ENCODE data around the gene MAMDC2.

The MAMDC2 gene

DNA sequence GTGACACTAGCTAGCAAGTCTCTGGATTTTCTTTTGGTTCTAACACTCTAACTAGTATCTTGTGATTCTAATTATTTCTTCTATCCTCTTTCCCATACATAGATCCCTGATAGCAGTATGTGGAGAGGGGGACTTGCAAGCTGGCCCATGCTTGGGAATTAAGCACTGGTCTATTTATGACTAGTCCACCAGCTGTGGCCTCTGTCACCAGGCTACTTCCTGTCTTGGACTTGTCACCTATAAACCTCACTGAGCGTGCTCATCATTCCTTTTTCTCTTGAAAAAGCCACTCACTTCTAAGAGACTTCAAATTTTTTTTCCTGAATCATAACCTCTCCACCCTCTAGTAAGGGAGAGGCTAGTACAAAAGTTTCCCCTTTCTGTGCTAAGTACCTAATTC is 32.3 kb upstream of the MAMDC2 start:
- H3K4me3 ChIP-seq (replicated peaks; ENCODE audit: low read depth, low read length): no peak overlapping the region
- no peaks in the 10 kb centered on the region; the same call in 1 of the 2 replicates for H3K27me3 ChIP-seq (replicated peaks; ENCODE audit: control insufficient read depth, insufficient read depth, low read length)
- no peak for DNase-seq (ENCODE audit: extremely low read depth, insufficient read length)
- TF ChIP-seq, protein P1, sequence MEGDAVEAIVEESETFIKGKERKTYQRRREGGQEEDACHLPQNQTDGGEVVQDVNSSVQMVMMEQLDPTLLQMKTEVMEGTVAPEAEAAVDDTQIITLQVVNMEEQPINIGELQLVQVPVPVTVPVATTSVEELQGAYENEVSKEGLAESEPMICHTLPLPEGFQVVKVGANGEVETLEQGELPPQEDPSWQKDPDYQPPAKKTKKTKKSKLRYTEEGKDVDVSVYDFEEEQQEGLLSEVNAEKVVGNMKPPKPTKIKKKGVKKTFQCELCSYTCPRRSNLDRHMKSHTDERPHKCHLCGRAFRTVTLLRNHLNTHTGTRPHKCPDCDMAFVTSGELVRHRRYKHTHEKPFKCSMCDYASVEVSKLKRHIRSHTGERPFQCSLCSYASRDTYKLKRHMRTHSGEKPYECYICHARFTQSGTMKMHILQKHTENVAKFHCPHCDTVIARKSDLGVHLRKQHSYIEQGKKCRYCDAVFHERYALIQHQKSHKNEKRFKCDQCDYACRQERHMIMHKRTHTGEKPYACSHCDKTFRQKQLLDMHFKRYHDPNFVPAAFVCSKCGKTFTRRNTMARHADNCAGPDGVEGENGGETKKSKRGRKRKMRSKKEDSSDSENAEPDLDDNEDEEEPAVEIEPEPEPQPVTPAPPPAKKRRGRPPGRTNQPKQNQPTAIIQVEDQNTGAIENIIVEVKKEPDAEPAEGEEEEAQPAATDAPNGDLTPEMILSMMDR (IDR thresholded peaks at IDR 0.05; ENCODE audit: insufficient read depth, low read length, poor library complexity, severe bottlenecking): no peak
- no peaks in the 10 kb centered on the region for H3K36me3 ChIP-seq (ENCODE audit: control insufficient read depth, insufficient read depth, low read length)

DNA sequence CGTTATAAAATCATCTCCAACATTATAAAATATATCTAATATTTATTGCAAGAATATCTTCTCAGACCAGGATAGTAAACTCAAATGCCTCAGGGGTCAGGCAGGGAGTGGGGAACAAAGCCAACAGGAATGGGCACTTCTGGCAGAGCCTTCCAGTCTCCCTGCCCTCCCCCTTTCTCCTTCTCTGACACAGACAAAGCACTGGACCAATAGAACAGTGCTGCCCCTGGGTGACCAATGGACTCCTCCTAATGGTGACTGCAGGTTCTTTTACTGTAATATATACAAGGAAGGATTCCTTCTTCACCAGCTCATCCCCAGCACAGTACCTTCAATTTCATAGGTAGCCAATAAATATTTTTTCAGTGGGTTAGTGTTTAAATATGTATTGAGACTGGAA is 31.1 kb upstream of the MAMDC2 start:
- no peak for DNase-seq (ENCODE audit: extremely low read depth, insufficient read length)
- TF ChIP-seq, protein P1 (IDR thresholded peaks at IDR 0.05; ENCODE audit: insufficient read depth, low read length, poor library complexity, severe bottlenecking): no peak

DNA sequence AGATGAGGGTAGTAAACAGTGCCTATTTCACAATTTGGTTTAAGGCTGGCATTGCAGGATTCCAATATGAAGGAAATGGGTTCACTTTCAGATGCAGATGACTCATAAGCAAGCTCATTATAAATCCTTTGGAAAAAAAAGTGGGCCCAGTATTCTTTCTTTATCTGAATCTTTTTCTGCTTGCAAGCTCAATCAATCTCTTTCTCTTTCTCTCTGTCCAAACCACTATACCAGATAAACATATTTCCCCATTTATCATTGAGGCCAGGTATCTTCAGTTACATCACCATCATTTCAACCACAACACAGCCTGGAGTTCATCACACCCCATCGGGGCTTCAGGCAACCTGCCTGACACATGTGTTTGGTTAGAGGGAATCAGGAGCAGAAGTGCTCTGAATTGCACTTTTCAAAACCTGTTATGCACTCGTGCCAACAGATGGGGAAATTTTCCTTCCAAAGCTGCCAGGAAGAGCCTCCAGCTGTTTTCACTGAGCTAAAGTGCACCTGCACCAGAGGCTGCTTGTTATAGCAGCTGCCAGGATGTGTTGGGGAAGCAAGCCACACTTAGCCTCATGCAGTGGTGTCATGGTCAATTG is 30.0 kb upstream of the MAMDC2 start:
- Histone ChIP-seq H3K36me3 (ENCODE audit: control insufficient read depth, insufficient read depth, low read length) (no peaks in the 10 kb centered on the region), H3K27me3 (replicated peaks; ENCODE audit: control insufficient read depth, insufficient read depth, low read length) (no peaks in the 10 kb centered on the region; the same call in 1 of the 2 replicates), H3K4me3 (replicated peaks; ENCODE audit: low read depth, low read length) (no peak overlapping the region)
- TF ChIP-seq, protein P1 (IDR thresholded peaks at IDR 0.05; ENCODE audit: insufficient read depth, low read length, poor library complexity, severe bottlenecking): no peak
- no peak for DNase-seq (ENCODE audit: extremely low read depth, insufficient read length)

More for the DNA sequence above, 31.1 kb upstream of the MAMDC2 start:
- H3K4me3 ChIP-seq (replicated peaks; ENCODE audit: low read depth, low read length): no peak overlapping the region
- no peaks in the 10 kb centered on the region for H3K36me3 ChIP-seq (ENCODE audit: control insufficient read depth, insufficient read depth, low read length)
- H3K27me3 ChIP-seq (replicated peaks; ENCODE audit: control insufficient read depth, insufficient read depth, low read length): no peaks in the 10 kb centered on the region; the same call in 1 of the 2 replicates

DNA sequence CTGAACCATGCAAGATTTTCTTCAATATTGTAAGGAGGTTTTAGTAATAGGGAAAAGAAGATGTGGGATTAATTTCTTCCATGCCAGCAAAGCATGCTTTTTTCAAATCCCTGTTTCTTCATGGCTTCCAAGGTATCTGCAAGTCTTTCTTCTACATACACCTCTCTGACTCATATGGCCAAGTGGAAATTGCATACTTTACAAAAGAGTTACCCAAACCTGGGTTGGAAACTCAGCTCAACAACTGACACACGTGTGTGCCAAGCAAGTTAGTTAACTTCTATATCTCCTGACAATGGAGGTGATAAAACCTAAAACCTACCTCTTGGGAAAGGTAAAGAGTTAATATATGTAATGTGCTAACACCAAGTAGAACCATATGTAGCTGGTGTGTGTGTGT is 28.5 kb upstream of the MAMDC2 start:
- TF ChIP-seq, protein P1 (IDR thresholded peaks at IDR 0.05; ENCODE audit: insufficient read depth, low read length, poor library complexity, severe bottlenecking): no peak
- Histone ChIP-seq H3K36me3 (ENCODE audit: control insufficient read depth, insufficient read depth, low read length) (no peaks in the 10 kb centered on the region), H3K27me3 (replicated peaks; ENCODE audit: control insufficient read depth, insufficient read depth, low read length) (no peaks in the 10 kb centered on the region; the same call in 1 of the 2 replicates), H3K4me3 (replicated peaks; ENCODE audit: low read depth, low read length) (no peak overlapping the region)
- no peak for DNase-seq (ENCODE audit: extremely low read depth, insufficient read length)

DNA sequence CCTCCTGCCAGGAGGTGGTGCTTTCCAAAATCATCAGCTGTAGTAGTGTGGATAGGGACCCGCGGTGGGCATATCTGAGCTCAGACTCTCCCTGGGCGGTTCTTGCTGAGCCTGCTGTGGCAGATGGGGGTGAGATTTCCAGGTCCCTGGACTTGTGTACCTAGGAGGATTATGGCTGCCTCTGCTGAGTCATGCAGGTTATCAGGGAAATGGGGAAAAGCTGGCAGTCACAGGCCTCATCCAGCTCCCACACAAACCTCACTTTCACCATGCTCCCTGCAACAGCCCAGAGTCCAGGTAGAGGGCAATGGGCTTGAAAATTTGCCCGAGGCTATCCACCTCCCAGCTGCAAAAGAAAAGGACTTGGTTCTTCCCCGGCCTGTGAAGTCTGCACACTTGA is 23.4 kb upstream of the MAMDC2 start:
- Histone ChIP-seq H3K36me3 (ENCODE audit: control insufficient read depth, insufficient read depth, low read length) (no peaks in the 10 kb centered on the region), H3K27me3 (replicated peaks; ENCODE audit: control insufficient read depth, insufficient read depth, low read length) (no peaks in the 10 kb centered on the region), H3K4me3 (replicated peaks; ENCODE audit: low read depth, low read length) (no peak overlapping the region)
- no peak for DNase-seq (ENCODE audit: extremely low read depth, insufficient read length)
- TF ChIP-seq, protein P1 (IDR thresholded peaks at IDR 0.05; ENCODE audit: insufficient read depth, low read length, poor library complexity, severe bottlenecking): no peak
